ENCODE results near the gene PITPNC1.

Gene PITPNC1

DNA sequence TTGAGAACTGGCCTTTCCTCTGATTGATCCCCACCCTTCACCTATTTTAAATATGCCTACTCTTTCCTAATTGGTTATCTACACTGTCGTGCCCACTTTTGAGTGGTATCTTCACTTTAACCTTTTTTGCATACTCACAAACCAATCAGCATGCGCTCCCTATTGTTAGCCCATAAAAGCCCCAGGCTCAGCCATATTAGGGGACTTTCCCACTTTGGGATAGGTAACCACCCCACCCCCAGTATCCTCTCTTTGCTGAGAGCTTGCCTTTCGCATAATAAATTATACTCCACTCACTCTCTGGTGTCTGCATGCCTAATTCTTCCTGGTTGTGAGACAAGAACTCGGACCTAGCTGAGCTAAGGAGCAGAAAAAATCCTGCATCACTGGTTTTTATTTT lies 281.2 kb downstream of the PITPNC1 start:
- no peak for DNase-seq

DNA sequence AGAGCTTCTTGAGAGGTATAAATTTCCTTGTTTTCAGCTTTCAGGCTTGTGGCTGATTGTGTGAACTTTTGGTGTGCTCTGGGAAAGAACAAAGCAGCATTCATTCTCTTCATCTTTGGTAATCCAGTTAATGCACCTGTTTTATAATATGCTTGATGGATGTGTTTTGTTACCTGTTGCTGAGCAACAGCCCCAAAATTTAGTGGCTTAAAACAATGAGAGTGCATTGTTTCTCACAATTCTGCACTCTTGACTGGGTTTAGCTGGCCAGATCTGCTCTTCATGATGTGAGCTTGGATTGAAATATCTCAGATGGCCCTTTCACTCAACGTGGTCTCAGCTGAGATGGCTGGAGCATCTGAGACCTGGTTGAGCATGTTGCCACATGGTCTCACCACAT lies 281.9 kb downstream of the PITPNC1 start:
- no peak for DNase-seq

- no peak for DNase-seq
Measured at GRCh38 chr17:67662712-67663111, 285.6 kb downstream of the PITPNC1 start.

GRCh38 chr17:67663457-67663856 lies 286.4 kb downstream of the PITPNC1 start:
- no peak for DNase-seq

DNA sequence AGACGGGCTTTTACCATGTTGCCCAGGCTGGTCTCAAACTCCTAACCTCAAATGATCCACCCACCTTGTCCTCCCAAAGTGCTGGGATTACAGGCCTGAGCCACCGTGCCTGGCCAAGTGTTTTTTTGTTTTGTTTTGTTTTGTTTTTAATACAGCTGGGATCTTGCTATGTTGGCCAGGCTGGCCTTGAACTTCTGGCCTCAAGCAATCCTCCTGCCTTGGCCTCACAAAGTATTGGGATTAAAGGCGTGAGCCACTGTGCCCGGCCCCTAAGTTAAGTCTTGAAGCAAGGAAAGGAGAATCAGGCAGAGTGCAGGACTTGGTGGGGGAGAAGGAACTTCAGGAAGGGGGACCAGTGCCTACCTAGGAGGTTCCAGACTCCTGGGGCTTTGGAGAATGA lies 288.9 kb downstream of the PITPNC1 start:
- no peak for DNase-seq

DNA sequence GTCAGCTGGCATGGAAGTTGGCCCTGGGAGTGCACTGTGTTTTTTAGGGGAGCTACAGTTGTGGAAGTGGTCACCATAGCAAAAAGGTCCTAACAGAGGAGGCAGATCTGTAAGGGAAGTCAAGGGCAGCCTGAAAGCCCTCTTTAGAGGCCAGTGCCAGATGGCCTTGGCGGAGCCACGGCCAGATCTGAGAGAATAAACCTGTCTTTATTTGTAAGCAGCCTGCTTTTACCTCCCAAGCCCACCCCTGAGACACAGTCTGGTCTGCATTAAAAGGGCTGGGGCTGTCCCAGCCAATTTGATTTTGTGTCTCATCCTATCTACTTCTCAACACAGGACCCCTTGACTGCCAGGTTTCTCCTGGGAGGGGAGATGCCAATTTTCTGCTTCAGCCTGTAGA lies 289.6 kb downstream of the PITPNC1 start:
- DNase-seq = no peak

DNA sequence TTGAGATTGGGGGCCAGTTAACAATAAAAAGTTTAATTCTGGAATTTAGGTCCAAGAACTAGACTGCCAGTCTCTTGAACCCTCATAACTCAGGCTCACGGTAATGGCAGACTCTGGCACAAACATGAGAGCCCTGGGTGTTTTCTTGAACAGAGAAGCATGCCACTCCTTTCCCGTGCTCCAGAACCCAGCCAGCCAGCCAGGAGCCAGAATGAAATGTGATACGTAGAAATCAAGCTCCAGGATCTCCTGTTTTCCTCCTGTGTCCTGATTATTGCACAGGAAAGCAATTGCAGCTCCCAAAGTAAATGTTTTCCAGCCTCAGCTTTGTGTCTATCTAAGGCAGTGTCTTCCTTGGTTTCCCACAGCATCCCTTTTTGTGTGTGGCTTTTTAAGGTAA lies 294.4 kb downstream of the PITPNC1 start:
- peak; percentile 3 for DNase-seq

DNA sequence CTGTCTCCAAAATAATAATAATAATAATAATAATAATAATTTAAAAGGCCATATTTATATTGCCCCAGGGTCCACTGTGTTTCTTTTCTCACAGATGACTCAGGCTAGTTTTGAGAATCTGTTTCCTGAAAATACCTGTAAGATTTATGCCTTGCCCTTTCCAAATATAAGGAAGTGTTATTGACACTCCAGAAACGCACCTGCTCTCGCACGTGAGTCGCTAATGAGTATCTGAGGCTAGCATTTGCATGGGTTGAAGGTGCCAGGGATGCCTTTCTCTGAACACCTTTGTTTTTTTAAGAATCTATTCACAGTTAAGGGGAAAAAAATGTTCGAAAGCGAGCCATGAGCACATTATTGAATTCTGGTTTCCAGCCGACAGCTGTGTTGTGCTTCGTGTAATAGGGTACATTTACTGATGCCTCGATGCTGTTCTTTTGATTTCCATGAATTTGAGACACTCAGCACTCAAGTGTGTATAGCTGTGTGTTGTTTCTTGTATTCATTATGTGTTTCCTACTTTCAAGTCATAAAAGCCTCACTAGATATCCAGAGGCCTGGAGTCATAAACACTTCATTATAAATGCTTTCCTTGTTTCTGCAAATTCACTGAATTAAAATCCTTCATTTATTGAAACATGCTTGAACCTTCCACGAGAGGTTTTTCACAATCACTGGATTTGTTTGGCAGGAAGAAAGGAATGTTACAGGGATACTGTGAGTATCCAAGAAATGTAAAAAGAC lies 295.7 kb downstream of the PITPNC1 start:
- peak; percentile 3 for DNase-seq

- no peak for DNase-seq
Measured at GRCh38 chr17:67675481-67675880, 298.4 kb downstream of the PITPNC1 start.

DNA sequence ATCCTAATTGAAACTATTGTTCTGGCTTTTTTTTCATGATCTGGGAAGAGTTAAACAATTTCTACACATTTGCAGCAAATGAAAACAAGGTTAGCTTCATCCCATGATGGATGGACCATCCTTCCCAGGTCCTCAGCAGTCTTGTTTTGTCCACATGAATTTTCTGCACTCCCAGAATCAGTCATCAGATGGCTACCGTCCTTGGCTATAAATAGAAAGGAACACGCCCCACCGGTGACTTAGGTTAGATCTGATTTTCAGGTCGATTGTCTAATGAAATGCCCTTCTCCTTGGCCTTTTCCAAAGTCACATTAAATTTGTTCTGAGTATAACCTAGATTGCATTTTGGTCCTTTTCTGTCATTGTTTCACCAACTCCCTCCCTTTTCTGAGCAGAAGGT lies 299.2 kb downstream of the PITPNC1 start:
- DNase-seq = no peak

- DNase-seq = no peak
Measured at GRCh38 chr17:67678414-67678813, 301.3 kb downstream of the PITPNC1 start.

DNA sequence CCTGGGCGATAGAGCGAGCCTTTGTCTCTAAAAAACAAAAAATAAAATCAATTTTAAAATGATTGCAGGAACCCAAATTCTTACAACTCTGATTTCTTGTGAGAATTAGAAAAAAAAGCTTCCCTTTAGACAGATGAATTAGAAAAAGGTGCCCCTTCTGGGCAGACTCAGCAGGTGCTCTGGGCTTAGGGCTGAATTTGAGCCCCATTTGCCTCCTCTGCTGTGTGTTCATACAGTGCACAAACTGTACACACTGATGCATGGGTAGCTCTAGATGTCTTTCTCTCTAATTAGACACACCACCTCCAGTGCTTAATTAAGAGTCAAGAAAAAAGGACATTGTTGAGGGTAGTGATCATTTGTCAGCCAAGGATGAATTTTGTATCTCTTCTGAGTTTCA lies 302.1 kb downstream of the PITPNC1 start:
- DNase-seq = no peak

GRCh38 chr17:67679721-67680120 lies 302.6 kb downstream of the PITPNC1 start:
- DNase-seq = no peak

GRCh38 chr17:67680445-67681224 lies 303.6 kb downstream of the PITPNC1 start:
- no peak for DNase-seq

GRCh38 chr17:67682196-67682595 lies 305.1 kb downstream of the PITPNC1 start:
- no peak for DNase-seq

- DNase-seq = no peak
Measured at GRCh38 chr17:67685351-67685750, 308.3 kb downstream of the PITPNC1 start.

DNA sequence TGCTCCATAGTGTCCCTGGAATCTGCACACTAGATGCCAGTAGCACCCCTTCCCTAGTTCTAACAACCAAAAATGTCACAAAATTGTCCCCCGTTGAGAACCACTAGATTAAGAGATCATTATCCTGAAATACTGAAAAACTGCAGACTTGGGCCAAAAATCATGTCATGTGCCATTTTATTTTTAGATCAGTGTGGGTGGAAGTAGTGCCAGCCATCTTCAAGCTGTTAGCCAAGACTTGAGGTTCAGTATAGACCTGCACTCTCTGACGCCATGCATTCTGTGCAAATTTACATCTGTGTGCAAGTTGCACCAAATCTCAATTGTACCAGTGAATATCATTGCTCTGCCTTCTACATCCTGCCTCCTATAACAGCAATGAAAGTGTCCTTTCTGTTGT lies 309.2 kb downstream of the PITPNC1 start:
- DNase-seq = no peak

DNA sequence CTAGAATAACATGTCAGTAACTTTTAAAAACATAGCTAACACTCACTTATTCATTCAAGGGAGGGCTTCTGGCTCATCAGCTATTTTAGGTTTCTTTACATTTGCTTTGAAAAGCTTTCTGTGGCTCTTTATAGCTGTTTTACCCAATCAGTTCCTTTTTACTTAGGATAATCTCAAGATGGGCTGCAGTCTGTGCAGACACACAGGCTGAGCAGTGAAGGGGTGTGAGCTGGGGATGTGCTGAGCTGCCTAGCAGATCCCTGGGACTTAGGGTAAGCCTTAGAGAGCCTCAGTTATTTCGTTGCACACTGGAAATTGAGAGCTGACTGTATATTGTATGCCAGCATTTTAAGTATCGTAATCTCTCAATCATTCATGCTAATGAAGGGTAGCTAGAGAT lies 310.4 kb downstream of the PITPNC1 start:
- DNase-seq = no peak

DNA sequence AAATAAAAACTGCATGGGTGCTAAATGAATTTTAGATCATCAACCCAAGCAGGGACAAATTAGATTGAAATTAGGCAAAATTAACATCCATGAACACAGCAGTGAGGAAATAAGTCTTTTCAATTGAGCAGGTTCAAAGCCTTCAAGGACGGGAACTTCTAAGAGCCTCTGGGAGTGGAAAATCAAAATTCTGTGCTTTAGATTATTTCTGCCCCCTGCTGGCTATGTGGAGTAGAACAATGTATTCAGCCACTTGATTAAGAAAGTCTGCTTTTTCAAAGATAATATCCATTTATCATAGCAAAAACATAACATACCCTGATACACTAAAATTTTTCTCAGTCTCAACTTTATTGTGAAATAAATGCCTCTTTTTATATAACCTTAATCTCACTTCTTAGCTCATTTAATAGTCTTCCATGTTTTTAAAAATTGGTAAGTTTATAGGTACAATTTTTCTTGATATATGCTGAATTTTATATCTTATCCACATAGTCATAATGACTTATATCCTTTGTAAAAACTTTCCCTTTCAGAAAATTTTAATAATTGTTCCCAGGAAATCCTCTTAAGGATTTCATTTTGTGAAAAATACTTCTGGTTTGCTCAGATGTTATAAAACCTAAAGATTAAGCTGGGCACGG lies 312.6 kb downstream of the PITPNC1 start:
- DNase-seq = peak; percentile 69

DNA sequence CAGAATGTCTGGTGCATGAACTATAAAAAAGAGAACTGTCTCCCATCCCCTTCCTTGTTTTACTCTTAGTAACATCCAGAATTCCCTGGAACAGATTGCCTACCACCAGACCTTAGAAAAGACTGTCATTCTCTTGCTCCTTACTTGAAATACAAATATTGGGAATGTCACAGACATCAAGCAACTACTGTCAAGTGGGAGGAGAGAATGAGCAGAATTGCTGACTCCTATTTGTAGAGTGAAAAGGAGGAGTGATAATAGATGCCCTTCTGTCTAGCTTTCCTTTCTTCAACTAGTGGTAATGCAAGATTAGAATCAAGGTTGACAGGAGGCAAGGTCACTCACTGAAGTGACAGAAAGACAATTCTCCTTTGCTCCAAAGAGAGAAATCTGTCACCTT lies 316.7 kb downstream of the PITPNC1 start:
- DNase-seq = no peak

GRCh38 chr17:67696347-67696746 lies 319.3 kb downstream of the PITPNC1 start:
- no peak for DNase-seq

GRCh38 chr17:67696853-67697498 lies 319.9 kb downstream of the PITPNC1 start:
- peak; percentile 48 for DNase-seq

- no peak for DNase-seq
Measured at GRCh38 chr17:67700037-67700724, 323.1 kb downstream of the PITPNC1 start.

Data from NCI-H345 (cell line).